PFSK-1 (cell line): ENCODE data around the gene ZNF732.

Experiments
- FOXP2 ChIP-seq: optimal IDR thresholded peaks from 2 replicates; pipeline ENCODE3; 2011; ENCODE audit warnings: borderline replicate concordance, control low read depth, inconsistent platforms; ENCODE audit not compliant: insufficient read depth; ENCODE audit errors: extremely low read length, extremely low read depth
- POLR2AphosphoS5 ChIP-seq: IDR thresholded peaks from 2 replicates; pipeline ENCODE4 v1.6.1; 2012; ENCODE audit warnings: low read depth, mild to moderate bottlenecking, control low read depth, low read length, moderate library complexity
- REST ChIP-seq, 2 experiments: IDR thresholded peaks; 2 replicates each; pipeline versions ENCODE4 v1.6.1 to v1.8.0; 2011 to 2012; ENCODE audit warnings: low read depth in 2 of 2, low read length in 2 of 2, control low read depth in 1 of 2, inconsistent platforms in 1 of 2, mild to moderate bottlenecking in 1 of 2, moderate library complexity in 1 of 2; ENCODE audit not compliant: insufficient read depth in 1 of 2
- SIN3A ChIP-seq: IDR thresholded peaks from 2 replicates; pipeline ENCODE4 v1.6.1; 2012; ENCODE audit warnings: mild to moderate bottlenecking, low read length, moderate library complexity, borderline replicate concordance; ENCODE audit not compliant: insufficient read depth
- TAF1 ChIP-seq: IDR thresholded peaks from 2 replicates; pipeline ENCODE4 v1.6.1; 2012; ENCODE audit warnings: low read length, control low read depth, borderline replicate concordance; ENCODE audit not compliant: insufficient read depth

Gene ZNF732

GRCh38 chr4:253936-254756, 51.1 kb downstream of the ZNF732 start:
- no peak for TF ChIP-seq SIN3A
- TF ChIP-seq TAF1 = no peak
- TF ChIP-seq REST (IDR thresholded peaks at IDR 0.05; ENCODE audit: insufficient read depth in 1 of 2, low read depth in 2 of 2, low read length in 2 of 2) = no peak
- TF ChIP-seq POLR2AphosphoS5 = no peak
- no peak for TF ChIP-seq FOXP2

- no peak for TF ChIP-seq REST (IDR thresholded peaks at IDR 0.05; ENCODE audit: insufficient read depth in 1 of 2, low read depth in 2 of 2, low read length in 2 of 2)
Observed at GRCh38 chr4:252065-252601, 53.1 kb downstream of the ZNF732 start.

GRCh38 chr4:244471-244870, 60.8 kb downstream of the ZNF732 start:
- no peak for TF ChIP-seq POLR2AphosphoS5
- TF ChIP-seq SIN3A = no peak
- no peak for TF ChIP-seq REST (IDR thresholded peaks at IDR 0.05; ENCODE audit: insufficient read depth in 1 of 2, low read depth in 2 of 2, low read length in 2 of 2)
- TF ChIP-seq TAF1 = no peak
- no peak for TF ChIP-seq FOXP2

GRCh38 chr4:243426-243825, 61.8 kb downstream of the ZNF732 start:
- TF ChIP-seq SIN3A (no peak), REST (IDR thresholded peaks at IDR 0.05; ENCODE audit: insufficient read depth in 1 of 2, low read depth in 2 of 2, low read length in 2 of 2) (no peak), POLR2AphosphoS5 (no peak), FOXP2 (no peak), TAF1 (no peak)
